Fibroblast of pulmonary artery (primary cell): ENCODE data around the gene GTSF1L.

Source experiments
- DNase-seq: peaks from one replicate; pipeline ENCODE4 v3.0.0-alpha.2; 2010; ENCODE audit warnings: low read depth
- H3K4me3 ChIP-seq: replicated peaks from 2 replicates; pipeline ENCODE4 v1.5.1; 2011; ENCODE audit warnings: low read depth, mild to moderate bottlenecking, control low read depth, low read length, moderate library complexity
- TF ChIP-seq, protein P1 (sequence below): IDR thresholded peaks from 2 replicates; pipeline ENCODE4 v1.5.1; 2011; ENCODE audit warnings: mild to moderate bottlenecking, control low read depth, low read length, inconsistent platforms; ENCODE audit errors: missing control alignments

Gene GTSF1L

GRCh38 chr20:43690943-43691598, 35.7 kb downstream of the GTSF1L start:
- TF ChIP-seq, protein P1, sequence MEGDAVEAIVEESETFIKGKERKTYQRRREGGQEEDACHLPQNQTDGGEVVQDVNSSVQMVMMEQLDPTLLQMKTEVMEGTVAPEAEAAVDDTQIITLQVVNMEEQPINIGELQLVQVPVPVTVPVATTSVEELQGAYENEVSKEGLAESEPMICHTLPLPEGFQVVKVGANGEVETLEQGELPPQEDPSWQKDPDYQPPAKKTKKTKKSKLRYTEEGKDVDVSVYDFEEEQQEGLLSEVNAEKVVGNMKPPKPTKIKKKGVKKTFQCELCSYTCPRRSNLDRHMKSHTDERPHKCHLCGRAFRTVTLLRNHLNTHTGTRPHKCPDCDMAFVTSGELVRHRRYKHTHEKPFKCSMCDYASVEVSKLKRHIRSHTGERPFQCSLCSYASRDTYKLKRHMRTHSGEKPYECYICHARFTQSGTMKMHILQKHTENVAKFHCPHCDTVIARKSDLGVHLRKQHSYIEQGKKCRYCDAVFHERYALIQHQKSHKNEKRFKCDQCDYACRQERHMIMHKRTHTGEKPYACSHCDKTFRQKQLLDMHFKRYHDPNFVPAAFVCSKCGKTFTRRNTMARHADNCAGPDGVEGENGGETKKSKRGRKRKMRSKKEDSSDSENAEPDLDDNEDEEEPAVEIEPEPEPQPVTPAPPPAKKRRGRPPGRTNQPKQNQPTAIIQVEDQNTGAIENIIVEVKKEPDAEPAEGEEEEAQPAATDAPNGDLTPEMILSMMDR: no peak
- H3K4me3 ChIP-seq: no peak overlapping the region
- DNase-seq: no peak

GRCh38 chr20:43689165-43689564, 37.6 kb downstream of the GTSF1L start:
- TF ChIP-seq, protein P1: no peak
- no peak overlapping the region for H3K4me3 ChIP-seq
- no peak for DNase-seq

DNA sequence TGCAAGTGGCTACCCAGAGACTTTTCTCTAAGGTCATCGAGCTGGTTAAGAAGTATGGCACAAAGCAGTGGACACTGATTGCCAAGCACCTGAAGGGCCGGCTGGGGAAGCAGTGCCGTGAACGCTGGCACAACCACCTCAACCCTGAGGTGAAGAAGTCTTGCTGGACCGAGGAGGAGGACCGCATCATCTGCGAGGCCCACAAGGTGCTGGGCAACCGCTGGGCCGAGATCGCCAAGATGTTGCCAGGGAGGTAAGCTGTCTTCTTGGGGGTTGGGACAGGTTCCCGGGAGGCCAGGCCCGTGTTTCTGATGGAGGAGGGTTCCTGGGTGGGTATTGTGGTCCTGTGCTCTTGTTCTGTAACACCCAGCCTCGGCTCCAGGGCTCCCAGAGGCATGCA, 40.0 kb downstream of the GTSF1L start:
- H3K4me3 ChIP-seq: no peak overlapping the region
- TF ChIP-seq, protein P1: no peak
- no peak for DNase-seq

DNA sequence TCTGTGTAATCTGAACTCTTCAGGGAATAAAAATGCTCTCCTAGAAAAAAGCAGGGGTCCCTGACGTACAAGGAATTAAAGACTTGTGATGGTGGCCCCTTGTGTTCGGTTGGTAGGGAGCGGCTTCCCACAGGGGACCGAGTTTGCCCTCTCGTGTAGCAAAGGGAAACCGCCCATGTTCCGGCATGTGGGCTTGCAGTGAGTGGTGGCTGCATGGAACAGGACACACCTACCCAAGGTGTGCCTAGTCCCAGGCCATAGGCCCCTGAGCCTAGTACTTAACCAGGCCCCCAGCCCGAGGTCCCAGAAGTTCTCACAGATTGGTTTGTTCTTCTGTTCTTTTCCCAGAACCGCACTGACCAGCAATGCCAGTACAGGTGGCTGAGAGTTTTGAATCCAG, 44.4 kb downstream of the GTSF1L start:
- no peak overlapping the region for H3K4me3 ChIP-seq
- DNase-seq: no peak
- TF ChIP-seq, protein P1: no peak

DNA sequence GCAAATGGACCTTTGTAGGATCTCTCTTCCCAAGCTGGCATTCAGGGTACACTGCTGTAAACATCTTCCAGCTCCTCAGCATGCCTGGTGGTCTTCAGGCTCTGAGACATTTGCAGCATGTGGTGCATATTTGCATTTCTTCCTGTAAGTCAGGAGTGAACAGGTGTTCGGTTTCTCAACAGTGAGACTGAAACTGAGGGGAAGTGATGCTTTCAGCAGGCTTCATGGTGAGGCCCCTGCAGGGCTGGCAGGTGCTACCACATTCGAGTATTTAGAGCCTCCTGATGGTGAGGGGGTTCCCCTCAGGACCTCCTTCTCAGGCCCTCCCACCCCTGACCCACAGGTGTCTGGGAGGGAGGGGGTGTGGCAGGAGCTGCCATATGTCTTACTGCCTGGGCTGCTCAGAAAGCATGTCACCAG, 44.8 kb downstream of the GTSF1L start:
- no peak overlapping the region for H3K4me3 ChIP-seq
- TF ChIP-seq, protein P1: no peak
- DNase-seq: no peak

GRCh38 chr20:43681468-43681942, 45.3 kb downstream of the GTSF1L start:
- TF ChIP-seq, protein P1: peak; percentile 3
- no peak overlapping the region for H3K4me3 ChIP-seq
- DNase-seq: no peak

- no peak overlapping the region for H3K4me3 ChIP-seq
- TF ChIP-seq, protein P1: no peak
- no peak for DNase-seq
These were observed 45.8 kb downstream of the GTSF1L start for GRCh38 chr20:43680981-43681380.
